ENCODE data around the gene OTUB2.

GRCh38 chr14:93977790-93978581 is 48.2 kb upstream of the OTUB2 start:
- TF ChIP-seq POLR2A (IDR thresholded peaks at IDR 0.05) (no peak), CTCF (IDR thresholded peaks at IDR 0.05 in 8 of 11, conservative IDR thresholded peaks at IDR 0.05 in 3 of 11) (no peak)
